DND-41 (cell line): ENCODE results near the gene TOM1L1.

Experiments used
- ATAC-seq: fragments of 200-7000 bp; cut with Tn5 transposase; 3 replicates; pipeline ENCODE4 v1.9.1; 2021; ENCODE audit warnings: low read depth; ENCODE audit not compliant: insufficient read depth
- DNase-seq: peaks from one replicate; pipeline ENCODE4 v3.0.0-alpha.2; 2020
- H2AFZ ChIP-seq: 2 replicates; pipeline ENCODE4 v1.6.0; 2012; ENCODE audit warnings: low read depth, low read length
- H3K27ac ChIP-seq: 2 replicates; pipeline ENCODE4 v1.5.1; 2012; ENCODE audit warnings: low read length, inconsistent platforms
- H3K27me3 ChIP-seq: fragments of 200-600 bp; sonication (generic); 2 replicates; pipeline ENCODE4 v1.6.0; 2012; ENCODE audit warnings: low read length, mild to moderate bottlenecking, inconsistent platforms; ENCODE audit not compliant: insufficient read depth, poor library complexity
- H3K36me3 ChIP-seq: 2 replicates; pipeline ENCODE4 v1.5.1; 2012; ENCODE audit warnings: low read length, inconsistent platforms; ENCODE audit not compliant: insufficient read depth
- H3K4me1 ChIP-seq: 2 replicates; pipeline ENCODE4 v1.5.1; 2012; ENCODE audit warnings: mild to moderate bottlenecking, low read length; ENCODE audit not compliant: insufficient read depth
- H3K4me2 ChIP-seq: 2 replicates; pipeline ENCODE4 v1.6.0; 2012; ENCODE audit warnings: mild to moderate bottlenecking, moderate library complexity, low read length, inconsistent platforms; ENCODE audit not compliant: insufficient read depth
- H3K4me3 ChIP-seq, 2 experiments: fragments of 200-600 bp in 1 of 2; shearing (Covaris generic) in 1 of 2; 2 replicates each; pipeline ENCODE4 v1.5.1; 2012 to 2016; ENCODE audit warnings: inconsistent platforms in 2 of 2, low read length in 2 of 2, mild to moderate bottlenecking in 2 of 2, low read depth in 1 of 2, moderate library complexity in 1 of 2
- H3K79me2 ChIP-seq: 2 replicates; pipeline ENCODE4 v1.6.0; 2012; ENCODE audit warnings: low read length, inconsistent platforms; ENCODE audit not compliant: insufficient read depth
- H3K9ac ChIP-seq: 2 replicates; pipeline ENCODE4 v1.6.0; 2012; ENCODE audit warnings: low read depth, mild to moderate bottlenecking, inconsistent platforms, low read length, moderate library complexity
- H3K9me3 ChIP-seq: 2 replicates; pipeline ENCODE4 v1.5.1; 2012; ENCODE audit warnings: low read length, moderate library complexity, mild to moderate bottlenecking, inconsistent platforms; ENCODE audit not compliant: insufficient read depth, severe bottlenecking
- H4K20me1 ChIP-seq: 2 replicates; pipeline ENCODE4 v1.6.0; 2012; ENCODE audit warnings: low read length; ENCODE audit not compliant: insufficient read depth
- EZH2 ChIP-seq: IDR thresholded peaks from 3 replicates; pipeline ENCODE4 v1.6.1; 2012; ENCODE audit warnings: borderline replicate concordance, low read depth, mild to moderate bottlenecking, moderate library complexity, low read length, inconsistent platforms; ENCODE audit not compliant: severe bottlenecking
- TF ChIP-seq, protein P1 (sequence below): IDR thresholded peaks from 2 replicates; pipeline ENCODE4 v1.5.1; 2012; ENCODE audit warnings: borderline replicate concordance, low read length, moderate library complexity, mild to moderate bottlenecking; ENCODE audit not compliant: poor library complexity, severe bottlenecking; ENCODE audit errors: extremely low read depth

The TOM1L1 gene

GRCh38 chr17:54982399-54982798, 81.7 kb downstream of the TOM1L1 start:
- H3K9me3 ChIP-seq = peaks cover 12% of the 10 kb centered on the region
- no peaks in the 10 kb centered on the region for H3K36me3 ChIP-seq
- no peak overlapping the region for H3K4me2 ChIP-seq
- H2AFZ ChIP-seq = no peak overlapping the region
- 0 out of 2 replicates have a peak, but pooled peaks cover 3% of the 10 kb centered on the region for H3K4me1 ChIP-seq
- peaks cover 17% of the 10 kb centered on the region; the same call in 1 of the 2 replicates for H3K79me2 ChIP-seq
- DNase-seq (no peak), ATAC-seq (no peak)
- no peak overlapping the region for H3K4me3 ChIP-seq
- TF ChIP-seq, protein P1, sequence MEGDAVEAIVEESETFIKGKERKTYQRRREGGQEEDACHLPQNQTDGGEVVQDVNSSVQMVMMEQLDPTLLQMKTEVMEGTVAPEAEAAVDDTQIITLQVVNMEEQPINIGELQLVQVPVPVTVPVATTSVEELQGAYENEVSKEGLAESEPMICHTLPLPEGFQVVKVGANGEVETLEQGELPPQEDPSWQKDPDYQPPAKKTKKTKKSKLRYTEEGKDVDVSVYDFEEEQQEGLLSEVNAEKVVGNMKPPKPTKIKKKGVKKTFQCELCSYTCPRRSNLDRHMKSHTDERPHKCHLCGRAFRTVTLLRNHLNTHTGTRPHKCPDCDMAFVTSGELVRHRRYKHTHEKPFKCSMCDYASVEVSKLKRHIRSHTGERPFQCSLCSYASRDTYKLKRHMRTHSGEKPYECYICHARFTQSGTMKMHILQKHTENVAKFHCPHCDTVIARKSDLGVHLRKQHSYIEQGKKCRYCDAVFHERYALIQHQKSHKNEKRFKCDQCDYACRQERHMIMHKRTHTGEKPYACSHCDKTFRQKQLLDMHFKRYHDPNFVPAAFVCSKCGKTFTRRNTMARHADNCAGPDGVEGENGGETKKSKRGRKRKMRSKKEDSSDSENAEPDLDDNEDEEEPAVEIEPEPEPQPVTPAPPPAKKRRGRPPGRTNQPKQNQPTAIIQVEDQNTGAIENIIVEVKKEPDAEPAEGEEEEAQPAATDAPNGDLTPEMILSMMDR = no peak
- no peak for TF ChIP-seq EZH2
- no peak overlapping the region for H3K9ac ChIP-seq
- H3K27me3 ChIP-seq = no peaks in the 10 kb centered on the region
- H3K27ac ChIP-seq = no peak overlapping the region
- no peaks in the 10 kb centered on the region for H4K20me1 ChIP-seq

DNA sequence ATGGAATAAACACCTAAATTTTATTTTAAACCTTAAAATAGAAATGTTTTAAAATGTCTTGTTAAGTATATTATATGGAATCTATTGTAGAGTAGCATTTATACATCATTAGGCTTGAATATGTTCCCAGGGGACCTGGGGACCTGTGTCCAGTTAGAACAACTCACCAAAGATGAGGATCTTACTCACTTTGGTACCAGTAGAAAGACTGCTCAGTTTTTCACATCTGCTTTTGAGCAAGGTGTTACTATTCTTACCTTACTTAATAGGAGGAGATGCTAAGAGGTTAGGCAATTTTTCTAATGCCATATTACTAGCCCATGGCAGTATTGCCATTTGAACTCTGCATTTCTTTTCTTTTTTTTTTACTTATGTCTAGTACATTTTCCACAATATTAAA, 82.6 kb downstream of the TOM1L1 start:
- no peak for TF ChIP-seq EZH2
- TF ChIP-seq, protein P1 = no peak
- no peak for ATAC-seq
- Histone ChIP-seq H2AFZ (no peak overlapping the region), H4K20me1 (no peaks in the 10 kb centered on the region), H3K4me2 (no peak overlapping the region), H3K36me3 (no peaks in the 10 kb centered on the region), H3K27me3 (no peaks in the 10 kb centered on the region), H3K9me3 (peaks cover 12% of the 10 kb centered on the region), H3K9ac (no peak overlapping the region), H3K27ac (no peak overlapping the region), H3K4me3 (no peak overlapping the region), H3K4me1 (0 out of 2 replicates have a peak, but pooled peaks cover 3% of the 10 kb centered on the region), H3K79me2 (peaks cover 17% of the 10 kb centered on the region; the same call in 1 of the 2 replicates)
- DNase-seq = no peak

DNA sequence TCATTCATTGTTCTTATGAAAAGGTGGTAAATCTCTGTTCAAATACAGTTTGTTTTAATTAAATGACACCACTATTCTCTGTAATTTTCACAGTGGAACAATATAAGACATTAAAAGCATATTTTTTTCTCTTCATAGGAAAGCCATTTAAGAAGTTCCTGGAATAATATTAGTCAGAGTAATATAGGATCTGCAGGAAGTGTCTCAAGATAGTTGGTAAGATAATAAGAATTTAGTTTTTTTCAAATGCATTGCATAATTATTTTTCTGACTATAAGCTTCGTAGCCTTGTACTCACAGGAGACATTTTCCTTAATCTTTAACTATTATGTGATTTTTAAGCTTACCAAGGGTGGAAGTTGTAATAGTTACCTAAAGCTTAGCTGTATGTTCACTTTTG, 84.8 kb downstream of the TOM1L1 start:
- Histone ChIP-seq H3K4me3 (no peak overlapping the region), H3K36me3 (no peaks in the 10 kb centered on the region), H3K9me3 (peaks cover 3% of the 10 kb centered on the region), H4K20me1 (no peaks in the 10 kb centered on the region), H3K27ac (no peak overlapping the region), H3K4me2 (no peak overlapping the region), H3K4me1 (0 out of 2 replicates have a peak, but pooled peaks cover 3% of the 10 kb centered on the region), H2AFZ (no peak overlapping the region), H3K79me2 (peaks cover 7% of the 10 kb centered on the region; the same call in 1 of the 2 replicates), H3K27me3 (no peaks in the 10 kb centered on the region), H3K9ac (no peak overlapping the region)
- no peak for ATAC-seq
- TF ChIP-seq, protein P1 = no peak
- no peak for TF ChIP-seq EZH2
- DNase-seq = no peak
